GM12878 (cell line): ENCODE results near the gene CCNY. TPM values are rescaled to one million over a fixed set of nuclear protein-coding genes. Genes with fewer than 3 reads are reported as not detected.

Experiments used
- ATAC-seq: fragments of 200-7000 bp; cut with Tn5 transposase; 3 replicates; pipeline ENCODE4 v1.9.1; 2020; ENCODE audit warnings: mild to moderate bottlenecking, moderate library complexity
- BruUV-seq: library from RNA; stranded (reverse); fragments of 400-500 nt; replicated peaks from 2 replicates; lab custom pipeline; 2021; lab: Mats Ljungman, UMichigan
- CTCF ChIA-PET: fragments of 300-600 bp; sonication (Branson Sonifier 250); formaldehyde crosslinking; extraction: SDS; loops from one replicate; lab custom pipeline; 2021; ENCODE audit warnings: inconsistent platforms; lab: Yijun Ruan, JAX
- POLR2A ChIA-PET: fragments of 350-600 bp; formaldehyde crosslinking; extraction: SDS; loops from one replicate; lab custom pipeline; 2021; ENCODE audit warnings: inconsistent platforms; lab: Charles Lee
- RAD21 ChIA-PET: fragments of 300-600 bp; sonication (Branson Sonifier 250); formaldehyde crosslinking; loops from one replicate; lab custom pipeline; 2023; ENCODE audit warnings: antibody characterized with exemption; ENCODE audit not compliant: unreplicated experiment; lab: Charles Lee
- SMC1A ChIA-PET: fragments of 300-600 bp; sonication (Branson Sonifier 250); formaldehyde crosslinking; loops from one replicate; lab custom pipeline; 2023; ENCODE audit not compliant: unreplicated experiment, uncharacterized antibody; lab: Charles Lee
- DNase-seq: peaks from one replicate; pipeline ENCODE4 v3.0.0-alpha.2; 2011; ENCODE audit warnings: low read depth, low spot score
- FAIRE-seq: peaks from 3 replicates; lab custom pipeline; 2011; peaks lifted over from hg19 to GRCh38; lab: Jason Lieb, UNC
- H2AFZ ChIP-seq: 2 replicates; pipeline ENCODE4 v1.6.0; 2011; ENCODE audit warnings: low read depth, low read length, control low read depth; ENCODE audit not compliant: control insufficient read depth
- H3K27ac ChIP-seq: 2 replicates; pipeline ENCODE4 v1.5.1; 2011; ENCODE audit warnings: control low read depth; ENCODE audit not compliant: control insufficient read depth, insufficient read depth
- H3K27me3 ChIP-seq, 2 experiments: replicated peaks in 1 of 2; 2 replicates each; pipeline versions ENCODE4 v1.6.0 to v1.6.1; 2011; ENCODE audit warnings: low read length in 1 of 2; ENCODE audit not compliant: control insufficient read depth in 2 of 2, insufficient read depth in 2 of 2
- H3K36me3 ChIP-seq, 2 experiments: 2 replicates each; pipeline ENCODE4 v1.5.1; 2011; ENCODE audit warnings: low read length in 1 of 2; ENCODE audit not compliant: control insufficient read depth in 2 of 2, insufficient read depth in 2 of 2
- H3K4me1 ChIP-seq: 2 replicates; pipeline ENCODE4 v1.6.1; 2011; ENCODE audit warnings: mild to moderate bottlenecking, low read length, moderate library complexity, mixed read lengths; ENCODE audit not compliant: control insufficient read depth, insufficient read depth
- H3K4me2 ChIP-seq: 2 replicates; pipeline ENCODE4 v1.6.0; 2011; ENCODE audit warnings: control low read depth; ENCODE audit not compliant: control insufficient read depth, insufficient read depth
- H3K4me3 ChIP-seq: fragments of 200-600 bp; sonication (generic); 2 replicates; pipeline ENCODE4 v1.5.1; 2016
- H3K79me2 ChIP-seq: 2 replicates; pipeline ENCODE4 v1.6.0; 2011; ENCODE audit warnings: low read length; ENCODE audit not compliant: control insufficient read depth, insufficient read depth
- H3K9ac ChIP-seq: 2 replicates; pipeline ENCODE4 v1.8.0; 2011; ENCODE audit warnings: low read length, control low read depth, mixed read lengths; ENCODE audit not compliant: control insufficient read depth, insufficient read depth
- H3K9me3 ChIP-seq: replicated peaks from 3 replicates; pipeline ENCODE4 v1.5.1; 2011; ENCODE audit warnings: mild to moderate bottlenecking, low read length; ENCODE audit not compliant: control insufficient read depth, insufficient read depth
- H4K20me1 ChIP-seq: 2 replicates; pipeline ENCODE4 v1.6.0; 2011; ENCODE audit not compliant: control insufficient read depth, insufficient read depth
- CEBPB ChIP-seq, 2 experiments: fragments of 150-350 bp in 1 of 2; IDR thresholded peaks; 2 replicates each; pipeline ENCODE4 v1.6.1; 2012 to 2014; ENCODE audit warnings: low read depth in 2 of 2, low read length in 2 of 2, borderline replicate concordance in 1 of 2, inconsistent platforms in 1 of 2
- FOXK2 ChIP-seq: fragments of 450-650 bp; IDR thresholded peaks from 2 replicates; pipeline ENCODE4 v1.6.1; 2017; ENCODE audit warnings: mild to moderate bottlenecking, moderate library complexity
- HDGF ChIP-seq: fragments of 450-650 bp; IDR thresholded peaks from 2 replicates; pipeline ENCODE4 v1.6.1; 2016; ENCODE audit warnings: antibody characterized with exemption
- IRF4 ChIP-seq: IDR thresholded peaks from 2 replicates; pipeline ENCODE4 v1.6.1; 2011; ENCODE audit warnings: low read depth, low read length
- MXI1 ChIP-seq: fragments of 150-350 bp; IDR thresholded peaks from 2 replicates; pipeline ENCODE4 v1.6.1; 2011; ENCODE audit warnings: low read depth, mild to moderate bottlenecking, inconsistent platforms, low read length, improper control_type of control experiment
- SMC3 ChIP-seq: IDR thresholded peaks from 2 replicates; pipeline ENCODE4 v1.6.1; 2011; ENCODE audit warnings: low read length, improper control_type of control experiment, borderline replicate concordance
- STAT3 ChIP-seq: IDR thresholded peaks from 2 replicates; pipeline ENCODE4 v1.6.1; 2011; ENCODE audit warnings: low read depth, low read length, improper control_type of control experiment
- TCF3 ChIP-seq: IDR thresholded peaks from 2 replicates; pipeline ENCODE4 v1.6.1; 2012; ENCODE audit warnings: low read depth, mild to moderate bottlenecking, low read length, borderline replicate concordance; ENCODE audit not compliant: insufficient read depth
- WGBS: methylation state at CpG from one replicate; pipeline ENCODE4 v1.1.6; 2016; ENCODE audit warnings: low lambda C conversion rate; ENCODE audit not compliant: insufficient replicate concordance, insufficient coverage; ENCODE audit errors: missing lambda C conversion rate; 5-methylcytosine and 5-hydroxymethylcytosine counted together
- in situ Hi-C: fragments of 300-500 bp; cut with MboI; formaldehyde crosslinking; loops from 9 replicates; pipeline ENCODE4 v1.14.3; 2018; ENCODE audit warnings: mixed read lengths
- intact Hi-C: fragments of 100-400 bp; cut with micrococcal nuclease; formaldehyde crosslinking; loops from one replicate; pipeline ENCODE4 v1.14.2; 2022; ENCODE audit not compliant: unreplicated experiment
- polyA plus RNA-seq, 11 experiments: library from polyadenylated mRNA; depleted of rRNA in 4 of 11; unstranded in 6 of 11; stranded (reverse) in 5 of 11; fragments of >200 nt; fragmentation: Nextera tagmentation in 4 of 11; fragmentation: Illumina TruSeq in 1 of 11; extraction: Ambion mirVana in 4 of 11; extraction: Trizol in 1 of 11; gene quantifications; 1 replicate in 1 of 11; 2 replicates in 10 of 11; pipeline versions ENCODE4 v1.2.1 to v1.2.3, GENCODE V29; 2011 to 2016; ENCODE audit warnings: inconsistent platforms in 2 of 11, missing spikeins in 2 of 11, low read depth in 1 of 11
- total RNA-seq, 4 experiments: library from RNA; depleted of rRNA in 3 of 4; stranded (reverse); fragments of >200 nt in 3 of 4; fragmentation: Illumina TruSeq in 1 of 4; extraction: Trizol in 1 of 4; gene quantifications; 2 replicates each; pipeline versions ENCODE4 v1.2.1 to v1.2.3, GENCODE V29; 2013 to 2021
- TF ChIP-seq, protein P1 (sequence below): fragments of 450-650 bp; IDR thresholded peaks from 2 replicates; pipeline ENCODE4 v1.6.1; 2017; ENCODE audit warnings: mild to moderate bottlenecking

CCNY gene
- total and polyA plus RNA-seq, 10 of the 15 experiments (the other 5 are each of a cell fraction or from before 2014, with no cell fraction given), result 3.6 to 50.0 (median 26.1) TPM

DNA sequence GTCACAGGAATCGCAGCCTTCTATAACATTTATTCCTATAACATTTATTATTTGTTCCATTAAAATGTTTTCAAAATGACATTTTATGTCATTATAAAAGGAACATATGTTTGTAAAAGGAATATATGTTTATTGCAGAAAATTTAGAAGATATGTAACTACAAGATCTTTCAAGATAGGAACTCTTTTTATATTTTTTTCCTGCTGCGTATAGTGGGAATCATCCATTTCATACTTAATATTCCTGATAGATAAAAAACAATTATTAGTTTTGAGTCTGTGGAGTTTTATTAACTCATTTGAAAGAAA lies 55.6 kb downstream of the CCNY start:
- in situ Hi-C loops, result no loop called here
- Histone ChIP-seq H3K4me3 (no peak overlapping the region), H3K4me2 (no peak overlapping the region), H3K9ac (no peak overlapping the region), H3K27me3 (no peaks in the 10 kb centered on the region), H2AFZ (no peak overlapping the region), H4K20me1 (no peaks in the 10 kb centered on the region)
- POLR2A ChIA-PET, result no interaction called here
- ATAC-seq (no peak), DNase-seq (no peak)
- SMC1A ChIA-PET, result interaction anchor here (1.0 kb wide), 1 partner anchor 12 kb away, joined by 4 read pairs; no protein-coding TSS in a partner anchor
- no TSS peak for BruUV-seq
- CTCF ChIA-PET, result no interaction called here
- TF ChIP-seq STAT3 (no peak), SMC3 (no peak), TCF3 (no peak), HDGF (no peak), CEBPB (IDR thresholded peaks at IDR 0.05; ENCODE audit: borderline replicate concordance in 1 of 2, low read depth in 2 of 2, low read length in 2 of 2) (no peak), MXI1 (no peak), FOXK2 (no peak), IRF4 (no peak)
- TF ChIP-seq, protein P1, sequence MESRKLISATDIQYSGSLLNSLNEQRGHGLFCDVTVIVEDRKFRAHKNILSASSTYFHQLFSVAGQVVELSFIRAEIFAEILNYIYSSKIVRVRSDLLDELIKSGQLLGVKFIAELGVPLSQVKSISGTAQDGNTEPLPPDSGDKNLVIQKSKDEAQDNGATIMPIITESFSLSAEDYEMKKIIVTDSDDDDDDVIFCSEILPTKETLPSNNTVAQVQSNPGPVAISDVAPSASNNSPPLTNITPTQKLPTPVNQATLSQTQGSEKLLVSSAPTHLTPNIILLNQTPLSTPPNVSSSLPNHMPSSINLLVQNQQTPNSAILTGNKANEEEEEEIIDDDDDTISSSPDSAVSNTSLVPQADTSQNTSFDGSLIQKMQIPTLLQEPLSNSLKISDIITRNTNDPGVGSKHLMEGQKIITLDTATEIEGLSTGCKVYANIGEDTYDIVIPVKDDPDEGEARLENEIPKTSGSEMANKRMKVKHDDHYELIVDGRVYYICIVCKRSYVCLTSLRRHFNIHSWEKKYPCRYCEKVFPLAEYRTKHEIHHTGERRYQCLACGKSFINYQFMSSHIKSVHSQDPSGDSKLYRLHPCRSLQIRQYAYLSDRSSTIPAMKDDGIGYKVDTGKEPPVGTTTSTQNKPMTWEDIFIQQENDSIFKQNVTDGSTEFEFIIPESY, result no peak
- TF ChIP-seq, all 136 proteins: peak for 0
- H3K27ac ChIP-seq, result no peak overlapping the region
- intact Hi-C loops, result no loop called here
- H3K79me2 ChIP-seq, result peaks cover 11% of the 10 kb centered on the region
- 100% methylated on average over 2 of the region's 2 CpGs for WGBS
- H3K9me3 ChIP-seq, result peaks cover 3% of the 10 kb centered on the region; the same call in 2 of the 3 replicates
- H3K36me3 ChIP-seq, result no peaks in the 10 kb centered on the region; a peak in 1 of 4 replicates
- RAD21 ChIA-PET, result no interaction called here
- H3K4me1 ChIP-seq, result peaks cover 12% of the 10 kb centered on the region
- FAIRE-seq, result no peak
